Measurements from ENCODE around the gene VSTM4.

VSTM4 gene

DNA sequence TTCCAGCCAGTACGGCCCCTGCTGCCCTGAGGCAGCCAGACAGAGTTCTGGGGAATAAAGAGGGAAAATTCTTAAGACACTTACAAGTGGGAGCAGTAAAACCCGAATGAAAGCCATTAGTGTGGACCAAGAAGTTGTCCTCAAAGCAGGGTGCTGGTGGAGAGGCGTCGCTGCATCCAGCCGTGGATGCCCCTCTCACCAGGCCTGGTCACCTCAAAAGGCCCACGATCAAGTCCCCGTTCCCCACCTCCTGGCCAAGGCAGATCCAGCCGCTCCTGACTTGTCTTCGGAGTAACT, 656 bp downstream of the VSTM4 start:
- ChIA-PET POLR2A (no interaction called here), CTCF (no interaction called here)
- TF ChIP-seq, protein P1, sequence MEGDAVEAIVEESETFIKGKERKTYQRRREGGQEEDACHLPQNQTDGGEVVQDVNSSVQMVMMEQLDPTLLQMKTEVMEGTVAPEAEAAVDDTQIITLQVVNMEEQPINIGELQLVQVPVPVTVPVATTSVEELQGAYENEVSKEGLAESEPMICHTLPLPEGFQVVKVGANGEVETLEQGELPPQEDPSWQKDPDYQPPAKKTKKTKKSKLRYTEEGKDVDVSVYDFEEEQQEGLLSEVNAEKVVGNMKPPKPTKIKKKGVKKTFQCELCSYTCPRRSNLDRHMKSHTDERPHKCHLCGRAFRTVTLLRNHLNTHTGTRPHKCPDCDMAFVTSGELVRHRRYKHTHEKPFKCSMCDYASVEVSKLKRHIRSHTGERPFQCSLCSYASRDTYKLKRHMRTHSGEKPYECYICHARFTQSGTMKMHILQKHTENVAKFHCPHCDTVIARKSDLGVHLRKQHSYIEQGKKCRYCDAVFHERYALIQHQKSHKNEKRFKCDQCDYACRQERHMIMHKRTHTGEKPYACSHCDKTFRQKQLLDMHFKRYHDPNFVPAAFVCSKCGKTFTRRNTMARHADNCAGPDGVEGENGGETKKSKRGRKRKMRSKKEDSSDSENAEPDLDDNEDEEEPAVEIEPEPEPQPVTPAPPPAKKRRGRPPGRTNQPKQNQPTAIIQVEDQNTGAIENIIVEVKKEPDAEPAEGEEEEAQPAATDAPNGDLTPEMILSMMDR (IDR thresholded peaks at IDR 0.05; ENCODE audit: control extremely low read depth, extremely low read depth, low read depth, missing control alignments): no peak
- no peak for DNase-seq (ENCODE audit: extremely low spot score)

DNA sequence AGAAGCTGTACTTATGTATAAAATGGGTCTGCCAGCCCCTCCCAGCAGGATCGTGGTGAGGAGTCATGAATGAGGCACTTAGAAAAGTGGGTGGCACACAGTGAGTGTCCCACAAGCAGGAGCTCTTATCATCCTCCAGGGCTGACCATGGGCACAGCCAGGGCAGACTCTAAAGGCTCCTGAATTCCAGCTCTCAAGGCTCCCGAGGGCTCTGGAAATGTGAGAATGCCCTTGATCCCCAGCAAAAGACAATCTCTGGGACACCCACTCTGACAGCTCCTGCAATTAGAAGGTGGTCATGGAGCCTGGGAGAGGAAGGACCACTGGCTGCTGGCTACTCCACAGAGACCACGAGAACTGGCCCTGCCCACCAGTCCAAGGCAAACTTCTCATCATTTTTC, 1.6 kb downstream of the VSTM4 start:
- TF ChIP-seq, protein P1 (IDR thresholded peaks at IDR 0.05; ENCODE audit: control extremely low read depth, extremely low read depth, low read depth, missing control alignments): no peak
- no peak for DNase-seq (ENCODE audit: extremely low spot score)
- ChIA-PET CTCF (interaction anchor here (1.3 to 2.0 kb wide), 3 partner anchors 8 to 32 kb away, joined by 3 to 4 read pairs (median 3); no protein-coding TSS in a partner anchor), POLR2A (no interaction called here)

DNA sequence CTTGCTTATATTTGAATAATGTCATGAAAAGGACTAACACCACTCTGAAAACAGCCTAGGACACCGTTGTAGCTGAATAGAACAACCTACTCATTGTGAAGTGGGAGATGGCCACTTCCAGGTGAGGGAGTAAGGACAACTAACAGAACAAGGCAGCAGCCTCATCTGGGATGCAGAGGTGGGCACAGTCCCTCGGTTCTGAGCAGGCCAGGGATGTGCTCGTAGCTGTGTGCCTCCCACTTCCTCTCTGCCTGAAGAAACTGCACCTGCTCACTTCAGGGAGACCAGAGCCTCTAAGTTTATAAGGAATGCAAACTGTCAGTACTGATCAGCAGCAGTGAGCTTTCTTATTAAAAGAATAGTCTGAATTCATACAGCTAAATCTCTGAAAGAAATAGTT, 2.5 kb downstream of the VSTM4 start:
- no peak for DNase-seq (ENCODE audit: extremely low spot score)
- ChIA-PET POLR2A (no interaction called here), CTCF (interaction anchor here (0.9 to 2.0 kb wide), 5 partner anchors 9 to 456 kb away, joined by 3 to 4 read pairs (median 3); no protein-coding TSS in a partner anchor)
- TF ChIP-seq, protein P1 (IDR thresholded peaks at IDR 0.05; ENCODE audit: control extremely low read depth, extremely low read depth, low read depth, missing control alignments): no peak

DNA sequence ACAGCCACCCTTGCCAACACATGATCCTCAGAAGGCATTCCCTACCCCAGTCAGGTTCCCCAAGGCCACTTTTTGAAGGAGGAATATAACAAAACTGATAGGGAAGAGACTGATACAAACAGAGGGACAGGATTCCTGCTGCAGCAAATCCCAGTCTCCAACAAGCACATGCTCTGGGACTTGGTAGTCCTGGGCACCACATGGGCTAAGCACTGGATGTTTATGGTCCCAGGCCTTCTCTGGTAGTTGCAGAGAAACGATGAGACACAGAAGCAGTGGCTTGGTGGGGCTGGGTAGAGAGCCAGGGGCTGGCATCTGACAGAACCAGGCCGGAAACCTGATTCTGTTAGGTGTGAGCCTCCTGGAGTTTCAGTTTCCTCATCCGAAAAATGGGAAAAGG, 3.2 kb downstream of the VSTM4 start:
- TF ChIP-seq, protein P1 (IDR thresholded peaks at IDR 0.05; ENCODE audit: control extremely low read depth, extremely low read depth, low read depth, missing control alignments): no peak
- POLR2A ChIA-PET: no interaction called here
- DNase-seq (ENCODE audit: extremely low spot score): no peak
- CTCF ChIA-PET: interaction anchor here (1.3 to 2.0 kb wide), 2 partner anchors 23 to 27 kb away, joined by 3 to 4 read pairs; no protein-coding TSS in a partner anchor

DNA sequence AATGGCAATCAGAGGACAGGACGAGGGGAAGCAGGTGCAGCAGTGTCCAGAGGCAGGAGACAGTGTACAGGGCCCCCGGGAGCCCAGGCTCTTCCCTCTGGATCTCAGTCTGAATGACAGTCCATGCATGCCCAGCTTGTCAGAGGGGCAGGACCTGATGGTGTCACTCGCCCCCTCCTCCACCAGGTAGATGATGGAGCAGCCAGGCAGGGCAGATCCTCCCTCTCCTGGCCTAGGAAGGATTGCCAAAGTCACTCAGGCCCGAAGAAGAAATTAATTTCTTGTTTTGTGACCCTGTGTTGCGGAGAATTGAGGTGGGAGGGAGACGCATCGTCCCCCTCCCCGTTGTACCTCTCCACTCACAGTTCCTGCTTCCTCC, 4.0 kb downstream of the VSTM4 start:
- no peak for DNase-seq (ENCODE audit: extremely low spot score)
- ChIA-PET POLR2A (no interaction called here), CTCF (no interaction called here)
- TF ChIP-seq, protein P1 (IDR thresholded peaks at IDR 0.05; ENCODE audit: control extremely low read depth, extremely low read depth, low read depth, missing control alignments): no peak

DNA sequence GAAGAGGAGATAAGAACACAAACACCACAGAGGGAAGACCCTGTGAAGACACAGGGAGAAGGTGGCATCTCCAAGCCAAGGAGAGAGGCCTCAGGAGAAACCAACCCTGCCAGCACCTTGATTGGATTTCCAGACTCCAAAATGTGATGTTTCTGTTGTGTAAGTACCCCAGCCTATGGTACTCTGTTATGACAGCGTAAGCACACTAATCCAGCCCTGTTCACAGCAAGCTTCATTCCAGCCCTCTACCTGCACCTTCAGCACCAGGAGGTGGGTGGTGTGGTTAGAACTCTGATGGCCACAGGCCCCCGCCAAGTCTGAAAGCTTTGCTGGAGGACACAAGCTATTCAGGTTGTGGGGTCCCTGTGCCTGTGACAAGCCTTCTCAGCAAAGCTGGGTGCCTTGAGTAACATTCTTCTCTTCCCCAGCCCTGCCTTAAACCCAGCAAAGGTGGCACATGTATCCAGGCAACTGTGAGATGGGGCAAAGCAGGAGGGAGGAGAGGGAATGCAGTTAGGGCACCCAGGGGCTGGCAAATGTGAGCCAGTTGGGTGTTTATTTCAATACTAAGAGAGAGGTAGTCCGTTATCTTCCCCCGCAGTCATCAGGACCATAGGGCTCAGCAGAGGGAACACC, 4.5 kb downstream of the VSTM4 start:
- POLR2A ChIA-PET: no interaction called here
- TF ChIP-seq, protein P1 (IDR thresholded peaks at IDR 0.05; ENCODE audit: control extremely low read depth, extremely low read depth, low read depth, missing control alignments): no peak
- CTCF ChIA-PET: interaction anchor here (1.9 kb wide), 1 partner anchor 27 kb away, joined by 4 read pairs; no protein-coding TSS in a partner anchor
- DNase-seq (ENCODE audit: extremely low spot score): no peak

Data from GM10248 (cell line).